ENCODE measurements around the gene GNGT2.

DNA sequence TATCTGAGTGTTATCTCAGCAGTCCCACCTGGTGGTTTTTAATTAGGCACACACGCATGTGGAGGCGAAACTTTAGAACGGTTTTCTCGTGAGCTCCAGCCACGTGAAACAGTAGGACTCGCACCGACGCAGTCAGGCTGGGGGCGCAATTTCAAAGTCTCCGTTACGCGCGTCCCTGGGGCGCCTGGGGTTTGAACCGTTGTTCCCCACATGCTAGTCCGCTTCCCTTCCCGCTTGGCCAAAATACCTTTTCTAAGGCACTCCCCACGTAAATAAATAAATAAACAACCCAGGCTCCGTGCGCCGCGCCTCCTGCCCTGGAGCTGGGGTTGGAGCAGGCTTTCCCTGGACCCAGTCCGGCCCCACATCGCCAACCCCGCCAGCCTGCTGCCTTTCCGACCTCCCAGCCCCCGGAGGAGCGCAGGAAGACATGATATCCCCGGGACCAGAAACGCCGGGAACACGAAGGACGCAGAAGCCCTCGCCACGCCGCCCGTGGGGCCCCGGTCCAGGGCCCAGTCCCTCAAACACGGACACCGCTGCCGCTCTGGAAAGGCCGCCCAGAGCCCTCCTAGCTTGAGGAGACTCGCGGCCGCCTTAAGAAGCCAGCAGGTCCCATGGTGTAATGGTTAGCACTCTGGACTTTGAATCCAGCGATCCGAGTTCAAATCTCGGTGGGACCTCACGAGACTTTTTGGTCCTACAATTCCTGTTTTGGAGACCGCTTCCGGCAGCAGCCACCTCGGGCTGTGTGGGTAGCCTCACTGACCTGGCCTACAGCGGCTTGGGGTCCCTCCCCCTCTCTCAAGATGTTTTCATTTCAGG, 18.2 kb downstream of the GNGT2 start:
- TF ChIP-seq YY1 (IDR thresholded peaks at IDR 0.05; ENCODE audit: insufficient read depth, insufficient read length), result no peak
- no peak for TF ChIP-seq SUZ12 (IDR thresholded peaks at IDR 0.05; ENCODE audit: extremely low read depth, insufficient read depth, insufficient read length)
- TF ChIP-seq ZNF274 (IDR thresholded peaks at IDR 0.05; ENCODE audit: low read depth, low read length), result no peak

Measured in NT2/D1 (cell line).